ENCODE measurements around the gene OSBPL2.

Gene OSBPL2

GRCh38 chr20:62222972-62223371 lies 15.3 kb upstream of the OSBPL2 start:
- no peak for DNase-seq

DNA sequence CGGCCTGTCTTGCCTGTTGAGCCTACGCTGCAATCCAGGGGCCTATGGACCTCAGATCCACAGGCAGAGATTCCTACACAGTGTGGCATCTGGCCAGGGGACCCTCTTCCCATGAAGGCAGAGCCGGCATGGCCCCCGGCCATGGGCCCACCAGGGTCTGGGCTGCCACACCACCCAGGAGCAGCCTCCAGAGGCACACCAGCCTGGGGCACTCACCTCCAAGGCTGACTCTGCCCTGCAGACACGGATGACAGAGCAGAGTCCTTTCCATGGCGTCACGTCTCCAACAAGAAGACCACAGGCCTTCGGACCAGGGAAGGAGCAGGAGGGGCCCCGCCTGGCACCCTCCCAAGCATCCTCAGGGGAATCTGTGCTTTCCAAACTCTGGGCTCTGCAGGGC lies 14.8 kb upstream of the OSBPL2 start:
- DNase-seq: no peak

GRCh38 chr20:62224113-62224855 lies 14.0 kb upstream of the OSBPL2 start:
- no peak for DNase-seq

DNA sequence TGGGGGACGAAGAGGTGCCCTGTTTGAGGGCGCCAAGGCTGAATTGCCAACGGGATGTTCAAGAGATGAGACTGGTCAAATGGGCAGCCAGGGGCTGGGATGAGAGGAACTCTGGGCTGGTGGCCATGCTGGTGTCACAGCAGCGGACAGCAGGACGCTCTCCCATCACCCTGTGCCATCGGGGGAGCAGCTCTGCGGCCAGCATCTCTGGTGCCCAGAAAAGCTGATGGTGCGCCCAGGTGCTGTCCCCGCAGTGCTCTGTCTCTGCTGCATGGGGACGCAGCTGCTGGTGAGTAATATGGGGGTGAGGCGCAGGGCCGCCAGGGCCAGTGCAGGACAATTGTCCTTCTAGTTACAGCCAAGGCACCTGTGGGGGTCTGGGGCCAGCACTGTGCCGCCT lies 13.3 kb upstream of the OSBPL2 start:
- no peak for DNase-seq

DNA sequence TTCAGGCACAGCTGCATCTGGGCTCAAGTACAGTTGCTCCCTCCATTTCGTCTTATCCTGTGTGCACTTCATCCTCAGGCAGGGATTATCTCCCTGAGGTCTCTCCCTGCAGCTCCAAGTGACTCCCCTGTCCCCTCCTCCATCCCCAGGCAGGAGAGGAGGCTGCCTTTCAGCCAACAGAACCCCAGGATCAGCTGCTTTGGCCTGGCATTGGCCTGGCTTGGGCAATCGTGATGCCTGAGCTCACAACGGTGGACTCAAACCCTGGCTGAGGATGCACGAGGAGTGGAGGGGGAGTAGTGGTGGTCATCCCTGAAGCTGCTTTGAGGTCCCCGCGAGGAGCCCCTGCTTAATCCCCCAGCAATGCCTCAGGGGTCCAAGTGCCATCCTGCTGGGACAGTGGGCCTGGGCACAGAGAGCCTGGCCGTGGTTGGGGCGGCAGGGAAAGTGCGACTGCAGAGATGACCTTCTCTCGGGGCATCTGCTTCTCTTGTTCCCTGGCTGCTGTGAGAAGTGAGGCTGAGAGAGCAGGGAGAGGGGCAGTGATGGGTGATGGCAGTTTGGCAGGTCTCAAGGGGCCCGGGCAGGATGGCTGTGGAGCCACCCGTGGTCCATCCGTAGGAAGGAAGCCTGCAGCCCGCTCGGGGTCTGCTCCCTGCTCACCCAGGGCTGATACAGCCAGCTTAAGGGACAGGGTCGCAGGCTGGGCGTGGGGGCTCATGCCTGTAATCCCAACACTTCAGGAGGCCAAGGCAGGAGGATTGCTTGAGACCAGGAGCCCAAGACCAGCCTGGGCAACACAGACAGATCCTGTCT lies 12.3 kb upstream of the OSBPL2 start:
- no peak for DNase-seq

GRCh38 chr20:62226707-62227590 lies 11.4 kb upstream of the OSBPL2 start:
- no peak for DNase-seq

- no peak for DNase-seq
Observed at GRCh38 chr20:62227591-62227976, 10.7 kb upstream of the OSBPL2 start.

DNA sequence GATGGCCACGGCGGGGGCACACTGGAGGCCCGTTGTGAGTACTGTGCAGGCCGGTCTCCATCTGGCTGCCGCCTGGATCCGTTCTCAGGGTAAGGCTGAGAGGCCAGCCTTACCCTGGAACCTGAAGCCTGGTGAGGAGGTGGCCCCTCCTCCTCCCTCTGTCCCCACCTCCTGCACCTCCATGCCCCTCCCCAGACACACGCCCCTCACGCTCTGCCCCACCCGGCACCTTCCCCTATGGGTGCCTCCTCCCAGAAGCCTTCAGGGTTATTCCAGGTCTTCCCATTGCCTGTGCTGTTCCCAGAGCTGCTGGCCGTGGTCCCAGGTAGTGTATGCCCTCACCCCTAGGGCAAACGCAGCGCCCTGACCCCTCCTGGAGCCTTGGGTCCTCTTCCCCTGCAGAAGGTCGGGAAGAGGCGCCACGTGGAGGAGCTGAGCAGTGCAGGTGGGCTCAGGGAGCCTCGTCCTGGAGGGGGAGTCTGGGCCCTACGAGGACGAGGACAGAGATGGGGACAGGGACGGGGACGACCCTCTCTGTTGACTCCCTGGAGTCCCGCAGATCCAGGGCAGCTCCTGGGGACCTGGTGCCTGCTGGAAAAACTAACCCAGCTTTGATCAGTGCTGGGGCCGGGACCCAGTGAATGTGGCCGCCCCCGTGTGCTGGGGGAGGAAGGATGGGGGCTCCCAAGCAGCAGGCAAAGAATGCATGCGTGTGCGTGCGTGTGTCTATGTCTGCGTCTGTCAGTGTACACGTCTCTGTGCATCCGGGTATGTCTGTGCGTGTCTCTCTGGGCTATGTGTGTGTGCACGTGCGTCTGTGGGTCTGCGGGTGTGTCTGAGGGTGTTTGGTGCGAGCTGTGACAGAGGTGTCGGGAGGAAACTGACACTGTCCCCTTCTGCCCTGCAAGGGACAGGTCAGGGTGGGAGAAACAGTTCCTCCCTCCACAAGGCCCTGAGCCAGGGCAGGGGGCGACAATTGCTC lies 10.1 kb upstream of the OSBPL2 start:
- DNase-seq: no peak

DNA sequence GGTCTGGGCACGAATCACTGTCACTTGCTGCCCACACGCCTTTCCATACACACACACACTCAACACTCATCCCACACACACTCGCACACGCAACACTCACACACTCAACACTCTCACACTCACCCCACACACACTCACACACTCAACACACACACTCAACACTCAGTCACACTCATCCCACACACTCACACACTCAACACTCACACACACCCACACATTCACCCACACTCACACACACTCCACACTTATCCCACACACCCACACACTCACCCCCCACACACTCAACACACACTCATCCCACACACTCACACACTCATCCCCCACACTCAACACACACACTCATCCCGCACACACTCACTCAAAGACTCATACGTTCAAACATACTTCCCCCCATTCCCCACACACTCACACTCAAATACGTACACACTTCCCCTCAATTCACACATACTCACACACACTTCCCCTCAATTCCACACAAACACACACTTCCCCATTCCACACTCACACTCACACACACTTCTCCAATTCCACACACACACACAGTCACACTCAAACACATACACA lies 9.3 kb upstream of the OSBPL2 start:
- DNase-seq: no peak

GRCh38 chr20:62229667-62230066 lies 8.7 kb upstream of the OSBPL2 start:
- DNase-seq: no peak

- no peak for DNase-seq
Observed at GRCh38 chr20:62230276-62230675, 8.0 kb upstream of the OSBPL2 start.

DNA sequence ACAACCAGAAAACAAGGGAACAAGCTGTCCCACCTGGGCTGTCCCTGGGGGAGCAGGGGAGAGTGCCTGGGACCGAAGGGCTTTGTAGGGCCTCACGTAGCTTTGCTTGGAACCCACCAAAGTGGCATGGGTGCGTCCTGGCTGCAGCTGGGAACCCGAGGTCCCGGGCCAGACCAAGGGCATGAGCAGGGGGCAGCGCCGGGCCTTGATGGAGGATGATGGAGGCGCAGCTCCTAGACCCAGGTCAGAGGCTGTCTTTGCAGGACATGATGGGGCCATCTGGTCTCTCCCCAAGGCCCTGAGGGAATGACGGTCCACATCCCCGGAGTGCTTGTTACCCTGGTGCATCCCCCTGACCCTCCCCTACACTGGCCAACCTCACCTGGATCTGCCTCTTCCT lies 7.6 kb upstream of the OSBPL2 start:
- no peak for DNase-seq

- no peak for DNase-seq
Observed at GRCh38 chr20:62231292-62231691, 7.0 kb upstream of the OSBPL2 start.

DNA sequence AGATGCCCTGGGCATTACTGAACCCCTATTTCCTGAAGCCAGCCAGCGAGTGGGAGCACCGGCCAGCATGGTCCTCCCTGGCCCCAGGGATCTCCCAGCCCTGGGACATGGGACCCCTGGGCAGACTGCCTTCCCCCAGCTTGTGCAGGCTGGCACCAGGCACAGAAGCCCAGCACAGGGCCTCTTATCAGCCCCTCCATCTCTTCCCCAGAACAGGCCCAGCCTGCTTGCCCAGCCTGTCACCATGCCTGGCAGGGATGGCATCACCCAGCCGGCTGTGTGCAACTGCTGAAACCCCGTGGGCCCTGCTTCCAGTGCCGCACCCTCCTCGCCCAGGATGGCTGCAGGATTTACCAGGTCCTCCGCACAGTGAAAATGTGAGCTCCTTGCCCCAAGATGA lies 6.1 kb upstream of the OSBPL2 start:
- no peak for DNase-seq

DNA sequence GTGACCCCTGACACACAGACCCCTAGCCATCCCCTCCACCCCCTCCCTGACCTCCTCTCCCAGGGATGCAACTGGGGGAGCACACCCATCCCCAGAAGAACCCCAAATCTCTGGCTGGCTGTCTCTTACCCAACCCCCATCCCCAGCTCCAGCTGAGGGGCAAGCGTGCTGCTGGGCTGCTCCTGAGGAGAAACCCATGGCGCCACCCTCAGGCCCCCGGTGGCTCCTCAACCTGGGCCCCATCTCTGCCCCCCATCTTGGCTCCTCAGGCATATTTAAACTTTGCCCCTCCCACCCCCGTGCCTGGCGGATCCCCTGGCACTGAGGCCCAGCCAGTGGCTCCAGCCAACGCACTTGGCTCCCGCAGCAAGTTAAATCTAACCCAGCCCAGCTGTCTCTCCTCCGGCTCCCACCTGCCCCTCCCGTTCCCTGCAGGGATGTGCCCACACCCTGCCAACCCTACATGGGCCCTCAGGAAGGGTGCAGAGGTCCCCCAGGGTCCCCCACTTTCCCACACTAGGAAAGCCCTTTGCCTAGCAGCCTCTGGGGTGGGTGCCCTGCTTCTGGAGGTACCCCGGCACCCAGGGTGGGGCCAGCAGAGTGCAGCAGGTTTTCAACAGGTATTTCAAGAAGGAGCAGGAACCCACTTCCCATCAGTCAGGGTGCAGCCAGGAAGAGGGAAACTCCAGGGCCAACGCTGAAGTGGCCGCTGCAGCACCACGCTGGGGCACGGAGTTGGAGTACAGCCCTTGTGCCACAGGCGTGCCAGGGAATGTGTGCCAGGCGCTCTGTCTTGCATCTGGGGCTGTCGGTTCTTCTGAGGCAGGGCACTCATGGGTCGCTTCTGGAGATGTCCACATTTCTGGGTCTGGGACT lies 5.3 kb upstream of the OSBPL2 start:
- no peak for DNase-seq

DNA sequence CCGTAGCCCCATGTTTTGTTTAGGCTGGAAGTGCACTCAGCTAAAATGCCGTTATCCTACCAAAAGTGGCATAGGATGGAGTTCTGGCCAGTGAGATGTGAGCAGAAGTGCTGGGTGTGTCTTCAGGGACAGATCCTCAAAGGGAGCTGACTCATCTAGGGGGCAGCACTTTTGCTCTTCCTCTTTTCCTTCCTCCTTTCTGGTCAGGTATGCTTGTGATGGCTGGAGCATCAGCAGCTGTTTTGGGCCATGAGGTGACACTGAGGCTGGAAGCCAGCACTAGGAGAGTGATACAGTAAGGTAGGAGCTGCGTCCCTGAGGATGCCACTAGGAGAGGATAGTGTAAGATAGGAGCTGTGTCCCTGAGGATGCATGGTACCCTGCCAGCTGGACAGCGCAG lies 4.6 kb upstream of the OSBPL2 start:
- DNase-seq: no peak

GRCh38 chr20:62234339-62234738 lies 4.0 kb upstream of the OSBPL2 start:
- no peak for DNase-seq

- no peak for DNase-seq
Observed at GRCh38 chr20:62235001-62235776, 3.1 kb upstream of the OSBPL2 start.

DNA sequence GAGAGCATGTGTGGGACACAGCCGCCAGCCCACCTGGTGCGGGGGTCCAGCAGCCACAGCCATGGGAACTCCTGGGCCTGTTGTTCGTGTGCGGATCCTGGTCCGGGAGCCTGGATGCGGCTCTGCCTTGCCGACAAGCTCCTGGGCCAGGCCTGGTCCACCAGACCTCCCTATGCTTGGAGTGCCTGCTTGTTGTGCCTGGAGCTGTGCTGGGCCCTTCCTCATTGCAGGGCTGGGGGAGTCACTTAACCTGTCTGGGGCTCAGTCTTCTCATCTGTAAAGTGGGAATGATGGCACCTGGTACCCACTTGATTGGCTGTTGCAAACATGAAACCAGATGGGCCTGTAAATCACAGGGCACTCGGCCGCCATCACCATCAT lies 2.6 kb upstream of the OSBPL2 start:
- no peak for DNase-seq

GRCh38 chr20:62236200-62236599 lies 2.1 kb upstream of the OSBPL2 start:
- DNase-seq: no peak
